WERI-Rb-1 (cell line): ENCODE measurements around the gene PKDREJ.

Experiments used
- DNase-seq: peaks from one replicate; pipeline ENCODE4 v3.0.0-alpha.2; 2020
- H3K27ac ChIP-seq: fragments of 250-450 bp; sonication (Bioruptor Pico); 2 replicates; pipeline ENCODE4 v1.5.1; 2020; ENCODE audit warnings: mild to moderate bottlenecking, moderate library complexity
- H3K27me3 ChIP-seq: fragments of 250-450 bp; sonication (Bioruptor Pico); 2 replicates; pipeline ENCODE4 v1.5.1; 2021; ENCODE audit warnings: mild to moderate bottlenecking, low read depth, moderate library complexity; ENCODE audit not compliant: insufficient read depth, severe bottlenecking
- H3K36me3 ChIP-seq: fragments of 250-450 bp; sonication (Bioruptor Pico); 2 replicates; pipeline ENCODE4 v1.5.1; 2020; ENCODE audit warnings: mild to moderate bottlenecking, moderate library complexity
- H3K4me3 ChIP-seq: 2 replicates; pipeline ENCODE4 v1.5.1; 2011; ENCODE audit warnings: low read depth, mild to moderate bottlenecking, control low read depth, low read length
- H3K9me3 ChIP-seq: fragments of 250-450 bp; sonication (Bioruptor Pico); 2 replicates; pipeline ENCODE4 v1.5.1; 2021; ENCODE audit warnings: mild to moderate bottlenecking, moderate library complexity; ENCODE audit not compliant: severe bottlenecking
- CTCF ChIP-seq: IDR thresholded peaks from 2 replicates; pipeline ENCODE4 v1.5.1; 2011; ENCODE audit warnings: low read depth, mild to moderate bottlenecking, control low read depth, inconsistent platforms, low read length

The PKDREJ gene

GRCh38 chr22:46213052-46213451 is 50.1 kb downstream of the PKDREJ start:
- H3K4me3 ChIP-seq, result no peak overlapping the region
- no peaks in the 10 kb centered on the region for H3K9me3 ChIP-seq
- peaks cover 11% of the 10 kb centered on the region for H3K36me3 ChIP-seq
- no peak for DNase-seq
- no peaks in the 10 kb centered on the region for H3K27me3 ChIP-seq
- TF ChIP-seq CTCF, result no peak
- H3K27ac ChIP-seq, result no peak overlapping the region

DNA sequence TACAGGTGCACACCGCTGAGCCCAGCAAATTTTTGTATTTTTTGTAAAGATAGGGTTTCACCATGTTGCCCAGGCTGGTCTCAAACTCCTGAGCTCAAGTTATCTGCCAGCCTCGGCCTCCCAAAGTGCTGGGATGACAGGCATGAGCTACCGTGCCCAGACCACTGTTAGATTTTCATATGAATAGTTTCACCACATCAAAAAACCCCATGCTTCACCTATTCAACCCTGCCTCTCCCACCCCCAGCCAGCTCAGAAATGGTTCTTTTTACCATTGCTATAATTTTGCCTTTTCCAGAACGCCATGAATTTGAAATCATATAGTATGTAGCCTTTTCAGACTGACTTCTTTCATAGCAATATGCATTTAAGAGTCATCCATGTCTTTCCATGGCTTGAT is 50.9 kb downstream of the PKDREJ start:
- Histone ChIP-seq H3K36me3 (peaks cover 11% of the 10 kb centered on the region), H3K9me3 (no peaks in the 10 kb centered on the region), H3K27me3 (no peaks in the 10 kb centered on the region), H3K27ac (no peak overlapping the region), H3K4me3 (no peak overlapping the region)
- no peak for DNase-seq
- TF ChIP-seq CTCF, result no peak

- no peak for TF ChIP-seq CTCF
- no peak overlapping the region for H3K27ac ChIP-seq
- no peaks in the 10 kb centered on the region for H3K9me3 ChIP-seq
- DNase-seq, result no peak
- peaks cover 3% of the 10 kb centered on the region for H3K36me3 ChIP-seq
- no peak overlapping the region for H3K4me3 ChIP-seq
- no peaks in the 10 kb centered on the region for H3K27me3 ChIP-seq
Measured at GRCh38 chr22:46209262-46209661, 53.9 kb downstream of the PKDREJ start.
